ENCODE results near the gene STRIP2.
"Not testable (repeated sequence)": the region's sequence is repeated elsewhere in the genome, so short reads cannot be mapped to it uniquely, and the experiment has no call there.

STRIP2 gene, protein sequence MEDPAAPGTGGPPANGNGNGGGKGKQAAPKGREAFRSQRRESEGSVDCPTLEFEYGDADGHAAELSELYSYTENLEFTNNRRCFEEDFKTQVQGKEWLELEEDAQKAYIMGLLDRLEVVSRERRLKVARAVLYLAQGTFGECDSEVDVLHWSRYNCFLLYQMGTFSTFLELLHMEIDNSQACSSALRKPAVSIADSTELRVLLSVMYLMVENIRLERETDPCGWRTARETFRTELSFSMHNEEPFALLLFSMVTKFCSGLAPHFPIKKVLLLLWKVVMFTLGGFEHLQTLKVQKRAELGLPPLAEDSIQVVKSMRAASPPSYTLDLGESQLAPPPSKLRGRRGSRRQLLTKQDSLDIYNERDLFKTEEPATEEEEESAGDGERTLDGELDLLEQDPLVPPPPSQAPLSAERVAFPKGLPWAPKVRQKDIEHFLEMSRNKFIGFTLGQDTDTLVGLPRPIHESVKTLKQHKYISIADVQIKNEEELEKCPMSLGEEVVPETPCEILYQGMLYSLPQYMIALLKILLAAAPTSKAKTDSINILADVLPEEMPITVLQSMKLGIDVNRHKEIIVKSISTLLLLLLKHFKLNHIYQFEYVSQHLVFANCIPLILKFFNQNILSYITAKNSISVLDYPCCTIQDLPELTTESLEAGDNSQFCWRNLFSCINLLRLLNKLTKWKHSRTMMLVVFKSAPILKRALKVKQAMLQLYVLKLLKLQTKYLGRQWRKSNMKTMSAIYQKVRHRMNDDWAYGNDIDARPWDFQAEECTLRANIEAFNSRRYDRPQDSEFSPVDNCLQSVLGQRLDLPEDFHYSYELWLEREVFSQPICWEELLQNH

DNA sequence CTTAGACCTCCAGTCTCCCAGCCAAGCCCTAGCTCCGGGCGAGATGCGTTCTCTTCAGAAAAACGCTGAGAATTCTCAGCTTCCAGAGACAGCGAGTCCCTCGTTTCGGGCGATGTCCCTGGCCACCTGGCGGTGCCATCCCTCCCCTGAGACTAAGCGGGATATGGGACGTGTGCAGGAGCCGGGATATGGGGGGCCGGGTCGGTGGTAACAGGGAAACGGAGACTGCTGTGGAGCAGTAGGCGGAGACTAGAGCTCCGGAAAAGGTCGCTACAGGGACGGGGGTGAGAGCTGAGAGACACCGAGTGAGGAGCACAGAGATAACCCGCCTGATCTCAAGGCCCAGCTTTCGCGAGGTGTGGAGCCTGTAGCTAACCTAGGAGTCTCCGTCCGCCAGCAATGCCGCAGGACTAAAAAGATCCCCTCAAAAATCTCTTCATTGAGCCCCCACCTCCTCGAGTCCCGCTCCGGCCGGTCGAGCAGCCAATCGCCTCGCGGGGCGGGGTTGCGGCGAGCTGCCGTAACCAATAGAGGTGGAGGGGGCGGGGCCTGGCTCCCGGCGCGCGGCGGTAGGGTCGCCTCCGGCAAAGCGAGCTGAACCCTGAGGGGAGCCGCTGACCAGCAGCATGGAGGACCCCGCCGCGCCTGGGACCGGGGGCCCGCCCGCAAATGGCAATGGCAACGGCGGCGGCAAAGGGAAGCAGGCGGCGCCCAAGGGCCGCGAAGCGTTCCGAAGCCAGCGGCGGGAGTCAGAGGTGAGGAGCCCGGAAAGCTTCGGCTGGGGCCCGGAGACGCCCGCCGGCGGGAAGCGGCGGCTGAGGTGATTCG lies at the start of gene STRIP2:
Gene STRIP2 (plus strand): TSS at position 586 of the 828 bp plus-strand sequence. CDS start 41 bp downstream, at position 627.
- peak; percentile 88 to 94 for DNase-seq (ENCODE audit: low read depth in 2 of 2)

DNA sequence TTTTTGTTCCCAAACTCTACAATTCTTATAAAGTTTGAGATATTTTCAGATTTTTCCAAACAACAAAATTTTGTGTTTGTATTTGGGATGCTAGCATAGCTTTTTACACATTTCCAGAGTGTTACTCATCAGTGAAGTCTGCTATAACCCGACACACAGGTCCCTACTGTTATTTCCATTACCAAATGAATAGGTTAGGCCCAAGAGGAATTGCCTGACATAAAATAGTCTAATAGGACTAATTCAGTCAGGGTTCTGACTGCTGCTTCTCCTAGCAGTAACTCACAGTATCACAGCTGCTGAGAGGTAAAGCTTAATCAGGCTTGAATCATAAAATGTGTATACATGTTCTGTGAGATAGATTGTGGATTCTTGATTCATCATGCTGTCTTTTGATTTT lies 49.1 kb upstream of the STRIP2 start:
- no peak for DNase-seq (ENCODE audit: low read depth in 2 of 2)

- DNase-seq (ENCODE audit: low read depth in 2 of 2) = no peak
These were observed 48.6 kb upstream of the STRIP2 start for GRCh38 chr7:129385598-129385997.

DNA sequence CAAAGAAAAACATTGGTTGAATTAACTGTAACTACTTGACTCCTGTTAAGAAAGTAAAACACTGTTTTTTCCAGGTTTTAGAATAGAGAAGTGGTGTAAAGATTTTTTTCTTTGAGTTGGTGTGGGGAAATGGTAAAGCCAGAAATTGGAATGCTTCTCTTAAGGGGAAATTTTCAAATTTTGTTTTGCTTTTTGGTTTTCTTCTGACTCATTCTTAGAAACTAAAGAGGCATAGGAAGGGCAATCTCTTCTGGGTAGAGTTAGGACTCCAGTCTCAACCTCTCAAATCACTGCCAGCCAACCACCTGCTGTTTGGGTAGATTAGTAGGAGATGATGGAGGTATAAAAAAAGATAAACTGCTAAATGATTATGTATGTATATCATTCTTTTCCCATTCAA lies 47.7 kb upstream of the STRIP2 start:
- no peak for DNase-seq (ENCODE audit: low read depth in 2 of 2)

DNA sequence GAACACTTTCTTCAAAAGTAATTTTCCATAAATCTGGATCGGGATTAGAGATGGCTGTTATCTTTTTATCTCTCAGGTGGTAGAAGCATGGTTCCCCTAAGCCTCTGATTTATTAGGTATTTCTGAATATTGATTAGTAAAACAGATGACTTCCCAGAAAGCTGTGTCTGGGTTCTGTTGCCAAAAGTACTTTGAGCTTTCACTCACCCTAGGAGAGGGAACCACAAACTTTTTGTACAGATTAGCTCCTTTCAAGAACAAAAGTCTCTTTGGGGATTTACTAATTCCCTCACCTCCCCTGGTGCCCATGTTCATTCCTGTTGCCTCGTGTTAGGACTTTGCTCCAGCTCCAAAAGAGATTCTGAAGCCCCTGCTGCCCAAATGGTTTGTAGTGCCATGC lies 46.7 kb upstream of the STRIP2 start:
- no peak for DNase-seq (ENCODE audit: low read depth in 2 of 2)

- no peak for DNase-seq (ENCODE audit: low read depth in 2 of 2)
These were observed 45.7 kb upstream of the STRIP2 start for GRCh38 chr7:129388333-129389098.

GRCh38 chr7:129389829-129390228 lies 44.4 kb upstream of the STRIP2 start:
- no peak for DNase-seq (ENCODE audit: low read depth in 2 of 2)

- DNase-seq (ENCODE audit: low read depth in 2 of 2) = no peak
These were observed 43.9 kb upstream of the STRIP2 start for GRCh38 chr7:129390314-129390713.

DNA sequence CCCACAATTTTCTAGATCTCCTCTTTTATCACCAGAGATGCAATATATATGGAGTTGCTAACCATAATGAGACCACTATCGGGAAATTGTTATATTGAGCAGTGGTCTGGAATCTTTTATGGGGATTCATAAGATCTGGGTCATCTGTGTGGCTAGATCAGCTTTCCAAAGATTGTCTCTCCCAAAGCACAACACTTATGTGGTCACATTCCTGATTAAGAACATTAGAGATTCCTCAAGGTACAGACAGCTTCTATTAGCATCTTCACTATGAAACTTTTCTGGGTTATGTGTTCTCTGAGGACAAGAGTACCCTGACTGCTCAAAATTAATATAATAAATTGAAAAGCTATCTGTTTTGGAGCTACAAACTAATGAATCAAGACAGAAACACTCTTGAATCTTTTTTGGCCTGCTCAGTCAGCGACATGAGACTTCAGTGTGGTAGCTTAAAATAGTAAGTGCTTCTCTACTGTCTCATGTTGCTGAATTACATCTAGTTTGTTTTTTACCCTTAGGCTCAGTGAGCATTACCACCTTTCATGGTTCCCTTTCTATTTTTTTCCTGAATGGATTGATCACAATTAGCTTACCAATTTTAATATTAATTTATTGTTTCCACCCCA lies 42.6 kb upstream of the STRIP2 start:
- DNase-seq (ENCODE audit: low read depth in 2 of 2) = no peak

DNA sequence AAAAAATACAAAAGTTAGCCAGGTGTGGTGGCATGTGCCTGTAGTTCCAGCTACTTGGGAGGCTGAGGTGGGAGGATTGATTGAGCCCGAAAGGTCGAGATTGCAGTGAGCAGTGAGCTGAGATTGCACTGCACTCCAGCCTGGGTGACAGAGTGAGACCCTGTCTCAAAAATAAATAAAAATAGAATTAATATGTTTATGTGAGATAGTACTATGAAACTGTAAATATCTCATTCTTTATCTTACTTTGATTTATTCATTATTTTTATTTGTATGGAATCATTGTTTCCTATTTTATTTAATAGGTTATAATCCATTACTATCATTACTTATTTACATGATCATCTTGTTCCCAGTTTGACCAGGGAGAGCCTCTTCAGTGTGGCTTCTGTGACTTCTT lies 41.0 kb upstream of the STRIP2 start:
- no peak for DNase-seq (ENCODE audit: low read depth in 2 of 2)

DNA sequence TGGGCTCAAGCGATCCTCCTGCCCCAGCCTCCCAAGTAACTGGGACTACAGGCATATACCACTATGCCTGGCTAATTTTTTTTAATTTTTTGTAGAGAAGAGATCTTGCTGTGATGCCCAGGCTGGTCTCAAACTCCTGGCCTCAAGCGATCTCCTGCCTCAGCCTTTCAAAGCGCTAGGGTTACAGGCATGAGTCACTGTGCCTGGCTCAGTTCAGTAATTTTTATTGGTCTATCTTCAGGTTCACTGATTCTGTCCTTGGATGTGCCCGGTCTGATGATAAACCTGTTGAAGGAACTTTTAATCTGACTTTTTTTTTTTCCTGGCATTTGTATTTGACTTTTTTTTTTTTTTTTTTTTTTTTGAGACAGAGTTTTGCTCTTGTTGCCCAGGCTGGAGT lies 40.1 kb upstream of the STRIP2 start:
- DNase-seq (ENCODE audit: low read depth in 2 of 2) = no peak

- no peak for DNase-seq (ENCODE audit: low read depth in 2 of 2)
These were observed 39.0 kb upstream of the STRIP2 start for GRCh38 chr7:129394982-129395914.

DNA sequence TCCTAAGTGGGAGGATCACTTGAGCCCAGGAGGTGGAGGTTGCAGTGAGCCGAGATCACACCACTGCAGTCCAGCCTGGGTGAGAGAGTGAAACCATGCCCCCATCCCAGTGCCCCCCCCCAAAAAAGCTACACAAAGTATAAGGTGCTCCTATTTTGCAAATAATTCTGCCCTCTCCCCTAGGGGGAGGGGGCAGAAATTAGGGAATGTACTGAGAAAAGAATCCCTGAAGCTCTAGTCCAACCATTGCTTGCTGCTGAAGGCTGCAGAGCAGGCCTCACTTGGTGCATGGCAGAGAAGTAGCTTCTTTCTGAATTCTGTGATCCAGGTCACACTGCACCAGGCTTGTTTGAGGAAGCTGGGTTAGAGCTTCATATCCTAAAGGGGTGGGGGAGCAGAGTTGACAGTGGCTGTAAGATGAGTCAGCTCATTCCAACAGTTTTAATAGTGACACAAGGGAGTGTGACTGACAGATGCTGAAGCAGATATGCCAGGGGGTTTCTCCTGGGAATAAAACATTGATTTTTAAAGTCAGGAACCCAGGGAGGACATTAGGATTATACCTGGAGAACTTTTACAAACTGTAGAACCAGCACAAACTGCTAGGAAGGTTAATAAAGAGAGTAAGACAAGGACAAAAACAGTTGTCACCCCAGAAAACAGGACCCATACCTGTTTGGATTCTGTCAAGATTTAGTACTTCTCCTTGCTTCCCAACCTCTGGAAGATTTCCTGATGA lies 32.8 kb upstream of the STRIP2 start:
- DNase-seq (ENCODE audit: low read depth in 2 of 2) = no peak

DNA sequence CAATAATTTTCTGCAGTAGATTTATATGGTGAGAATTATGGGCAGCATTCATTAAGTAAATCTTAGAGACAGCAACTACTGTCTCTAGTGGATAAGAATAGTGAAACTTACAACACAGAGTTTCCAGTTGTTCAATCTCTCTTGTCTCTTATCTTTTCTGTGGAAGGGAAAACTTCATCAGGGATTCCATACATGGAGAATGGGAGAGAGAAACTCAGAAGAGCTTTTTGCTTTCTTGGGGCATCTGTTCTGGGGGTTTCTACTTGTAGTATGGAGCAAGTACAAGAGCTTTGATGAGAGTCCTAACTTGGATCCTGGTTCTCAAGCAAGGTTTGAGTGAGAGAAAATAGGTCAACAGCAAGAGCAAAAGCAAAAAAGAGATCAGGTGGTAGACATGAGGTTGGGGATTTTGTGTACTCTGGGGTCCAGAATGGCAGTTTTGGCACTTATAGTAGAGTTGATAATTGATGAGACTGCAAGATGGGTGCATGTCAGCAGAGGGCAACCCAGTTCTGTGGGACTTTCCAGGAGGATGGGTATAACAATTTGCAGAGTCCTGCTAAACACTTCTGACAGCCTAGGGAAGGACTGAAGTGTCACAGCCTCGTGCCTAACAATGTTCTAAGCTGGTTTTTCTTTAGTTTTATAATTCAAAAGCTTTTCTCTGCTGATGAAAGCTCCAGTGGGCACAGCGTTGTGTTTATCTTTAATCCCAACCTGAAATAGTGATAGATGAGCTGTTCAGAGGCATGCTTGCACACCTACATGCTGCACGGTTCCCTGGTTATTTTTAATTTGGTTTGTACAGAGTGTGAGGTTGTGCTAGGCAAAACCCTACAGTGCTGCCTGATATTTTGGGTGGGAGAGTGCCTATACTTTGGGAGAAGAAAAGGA lies 32.0 kb upstream of the STRIP2 start:
- peak in 1 of 2 donors; percentile 1 for DNase-seq (ENCODE audit: low read depth in 2 of 2)

DNA sequence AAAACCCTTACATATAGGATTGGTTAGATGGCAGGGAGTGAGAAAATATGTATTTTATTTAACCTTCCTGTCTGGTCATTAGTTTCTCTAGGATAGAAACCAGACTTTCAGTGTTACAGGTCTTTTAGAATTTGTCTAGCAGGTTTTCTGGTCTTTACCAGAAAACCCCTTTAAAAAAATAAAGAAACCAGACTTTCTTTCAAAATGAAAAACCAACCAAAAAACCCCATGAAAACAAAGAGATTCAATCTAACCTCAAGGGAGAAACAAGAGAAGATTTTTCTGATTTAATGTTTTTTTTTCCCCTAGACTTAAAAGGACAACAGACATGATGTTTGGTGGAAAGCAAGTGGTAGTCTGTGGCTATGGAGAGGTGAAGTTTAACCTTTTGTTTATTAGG lies 28.7 kb upstream of the STRIP2 start:
- no peak for DNase-seq (ENCODE audit: low read depth in 2 of 2)

DNA sequence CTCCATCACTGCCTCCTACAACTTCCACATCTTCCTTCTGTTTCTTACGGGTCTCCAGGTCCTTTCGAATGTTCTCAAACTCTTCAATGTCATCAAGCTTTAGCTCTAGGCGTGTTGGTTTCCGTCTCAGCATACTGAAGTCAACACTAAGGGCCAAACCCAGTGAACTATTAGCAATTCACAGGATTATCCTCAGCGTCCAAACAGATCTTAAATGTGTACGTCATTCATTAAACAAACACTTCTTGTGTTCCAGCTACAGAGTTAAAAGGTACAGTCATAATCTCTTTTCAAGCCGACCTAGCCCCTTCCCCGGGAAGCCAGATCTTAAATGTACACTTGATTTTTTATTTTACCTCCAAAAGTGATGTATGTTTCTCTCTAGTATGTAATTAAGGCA lies 24.0 kb upstream of the STRIP2 start:
- DNase-seq (ENCODE audit: low read depth in 2 of 2) = not testable (repeated sequence)

- DNase-seq (ENCODE audit: low read depth in 2 of 2) = no peak
These were observed 21.7 kb upstream of the STRIP2 start for GRCh38 chr7:129412501-129412900.

DNA sequence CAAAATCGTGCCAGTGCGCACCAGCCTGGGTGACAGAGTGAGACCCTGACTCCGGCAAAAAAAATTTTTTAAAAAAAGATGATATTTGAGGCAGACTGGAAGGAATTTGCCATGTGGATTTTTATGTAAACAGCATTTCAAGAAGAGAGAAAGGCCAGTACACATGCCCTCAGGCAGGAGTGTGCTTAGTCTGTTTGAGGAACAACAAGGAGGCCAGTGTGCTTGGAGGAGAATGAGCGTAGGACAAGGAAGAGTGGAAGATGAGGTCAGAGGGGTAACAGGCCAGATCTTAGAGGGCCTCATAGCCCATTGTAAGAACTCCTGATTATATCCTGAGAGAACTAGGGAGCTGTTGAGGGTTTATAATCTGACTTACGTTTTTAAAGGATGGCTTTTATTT lies 17.2 kb upstream of the STRIP2 start:
- DNase-seq (ENCODE audit: low read depth in 2 of 2) = no peak
